Measurements from ENCODE around the gene TENM3.

Gene TENM3

GRCh38 chr4:182394181-182394580 lies 151.0 kb downstream of the TENM3 start:
- H3K36me3 ChIP-seq = no peaks in the 10 kb centered on the region
- no peak for DNase-seq
- no peak for TF ChIP-seq CTCF (IDR thresholded peaks at IDR 0.05; ENCODE audit: low read depth, low read length)
- H3K27me3 ChIP-seq = no peaks in the 10 kb centered on the region
- peaks cover 35% of the 10 kb centered on the region for H3K4me1 ChIP-seq
- H3K9me3 ChIP-seq = no peaks in the 10 kb centered on the region
- peak overlapping the region; percentile 1; the same call in 1 of the 2 replicates for H3K4me3 ChIP-seq (ENCODE audit: low read depth, low read length)

- Histone ChIP-seq H3K4me3 (ENCODE audit: low read depth, low read length) (no peak overlapping the region), H3K27me3 (no peaks in the 10 kb centered on the region), H3K9me3 (no peaks in the 10 kb centered on the region), H3K4me1 (peaks cover 19% of the 10 kb centered on the region), H3K36me3 (no peaks in the 10 kb centered on the region)
- TF ChIP-seq CTCF (IDR thresholded peaks at IDR 0.05; ENCODE audit: low read depth, low read length) = no peak
- DNase-seq = no peak
These were observed 156.9 kb downstream of the TENM3 start for GRCh38 chr4:182400081-182400480.

GRCh38 chr4:182400790-182401189 lies 157.6 kb downstream of the TENM3 start:
- no peaks in the 10 kb centered on the region for H3K36me3 ChIP-seq
- H3K4me1 ChIP-seq = peaks cover 19% of the 10 kb centered on the region

GRCh38 chr4:182404376-182404775 lies 161.2 kb downstream of the TENM3 start:
- no peaks in the 10 kb centered on the region for H3K27me3 ChIP-seq
- H3K4me1 ChIP-seq = peaks cover 19% of the 10 kb centered on the region
- H3K36me3 ChIP-seq = no peaks in the 10 kb centered on the region
- TF ChIP-seq CTCF (IDR thresholded peaks at IDR 0.05; ENCODE audit: low read depth, low read length) = no peak
- H3K9me3 ChIP-seq = no peaks in the 10 kb centered on the region
- DNase-seq = no peak
- H3K4me3 ChIP-seq (ENCODE audit: low read depth, low read length) = no peak overlapping the region

More at GRCh38 chr4:182400790-182401189, 157.6 kb downstream of the TENM3 start:
- Histone ChIP-seq H3K27me3 (no peaks in the 10 kb centered on the region), H3K9me3 (no peaks in the 10 kb centered on the region), H3K4me3 (ENCODE audit: low read depth, low read length) (peak overlapping the region; percentile 10; the same call in 1 of the 2 replicates)
- DNase-seq = peak; percentile 34
- no peak for TF ChIP-seq CTCF (IDR thresholded peaks at IDR 0.05; ENCODE audit: low read depth, low read length)

- no peak overlapping the region for H3K4me3 ChIP-seq (ENCODE audit: low read depth, low read length)
- H3K27me3 ChIP-seq = no peaks in the 10 kb centered on the region
- no peak for DNase-seq
- TF ChIP-seq CTCF (IDR thresholded peaks at IDR 0.05; ENCODE audit: low read depth, low read length) = no peak
- no peaks in the 10 kb centered on the region for H3K36me3 ChIP-seq
- no peaks in the 10 kb centered on the region for H3K9me3 ChIP-seq
- peaks cover 13% of the 10 kb centered on the region for H3K4me1 ChIP-seq
These were observed 161.9 kb downstream of the TENM3 start for GRCh38 chr4:182405087-182405486.

GRCh38 chr4:182409271-182409670 lies 166.1 kb downstream of the TENM3 start:
- H3K4me3 ChIP-seq (ENCODE audit: low read depth, low read length) = no peak overlapping the region
- H3K36me3 ChIP-seq = no peaks in the 10 kb centered on the region; the same call in 1 of the 2 replicates
- H3K4me1 ChIP-seq = no peaks in the 10 kb centered on the region
- H3K9me3 ChIP-seq = no peaks in the 10 kb centered on the region
- no peak for DNase-seq
- no peak for TF ChIP-seq CTCF (IDR thresholded peaks at IDR 0.05; ENCODE audit: low read depth, low read length)
- no peaks in the 10 kb centered on the region for H3K27me3 ChIP-seq

Measured in BE2C (cell line).